Measurements from ENCODE around the gene NMUR1. TPM values are rescaled to one million over a fixed set of nuclear protein-coding genes. Genes with fewer than 3 reads are reported as not detected.

NMUR1 gene
- total RNA-seq, 4 donors from 2014 or later, result 0.51 to 10.2 (median 2.5) TPM

DNA sequence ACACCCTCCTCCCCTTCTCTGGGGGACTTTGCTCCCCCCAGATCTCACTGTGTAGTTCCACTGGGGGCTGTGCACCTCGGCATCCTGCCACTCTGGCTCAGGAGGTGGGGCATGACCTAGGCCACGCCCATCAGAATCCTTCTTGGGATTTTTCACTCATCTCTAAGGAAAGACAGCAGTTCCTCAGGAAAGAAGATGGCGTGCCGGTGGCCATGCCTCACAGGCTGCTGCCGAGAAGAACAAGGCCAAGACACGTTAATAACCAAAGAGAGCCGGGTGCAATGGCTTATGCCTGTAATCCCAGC lies 3.2 kb downstream of the NMUR1 start:
- TF ChIP-seq, protein P1, sequence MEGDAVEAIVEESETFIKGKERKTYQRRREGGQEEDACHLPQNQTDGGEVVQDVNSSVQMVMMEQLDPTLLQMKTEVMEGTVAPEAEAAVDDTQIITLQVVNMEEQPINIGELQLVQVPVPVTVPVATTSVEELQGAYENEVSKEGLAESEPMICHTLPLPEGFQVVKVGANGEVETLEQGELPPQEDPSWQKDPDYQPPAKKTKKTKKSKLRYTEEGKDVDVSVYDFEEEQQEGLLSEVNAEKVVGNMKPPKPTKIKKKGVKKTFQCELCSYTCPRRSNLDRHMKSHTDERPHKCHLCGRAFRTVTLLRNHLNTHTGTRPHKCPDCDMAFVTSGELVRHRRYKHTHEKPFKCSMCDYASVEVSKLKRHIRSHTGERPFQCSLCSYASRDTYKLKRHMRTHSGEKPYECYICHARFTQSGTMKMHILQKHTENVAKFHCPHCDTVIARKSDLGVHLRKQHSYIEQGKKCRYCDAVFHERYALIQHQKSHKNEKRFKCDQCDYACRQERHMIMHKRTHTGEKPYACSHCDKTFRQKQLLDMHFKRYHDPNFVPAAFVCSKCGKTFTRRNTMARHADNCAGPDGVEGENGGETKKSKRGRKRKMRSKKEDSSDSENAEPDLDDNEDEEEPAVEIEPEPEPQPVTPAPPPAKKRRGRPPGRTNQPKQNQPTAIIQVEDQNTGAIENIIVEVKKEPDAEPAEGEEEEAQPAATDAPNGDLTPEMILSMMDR (IDR thresholded peaks at IDR 0.05; ENCODE audit: low read depth), result no peak

DNA sequence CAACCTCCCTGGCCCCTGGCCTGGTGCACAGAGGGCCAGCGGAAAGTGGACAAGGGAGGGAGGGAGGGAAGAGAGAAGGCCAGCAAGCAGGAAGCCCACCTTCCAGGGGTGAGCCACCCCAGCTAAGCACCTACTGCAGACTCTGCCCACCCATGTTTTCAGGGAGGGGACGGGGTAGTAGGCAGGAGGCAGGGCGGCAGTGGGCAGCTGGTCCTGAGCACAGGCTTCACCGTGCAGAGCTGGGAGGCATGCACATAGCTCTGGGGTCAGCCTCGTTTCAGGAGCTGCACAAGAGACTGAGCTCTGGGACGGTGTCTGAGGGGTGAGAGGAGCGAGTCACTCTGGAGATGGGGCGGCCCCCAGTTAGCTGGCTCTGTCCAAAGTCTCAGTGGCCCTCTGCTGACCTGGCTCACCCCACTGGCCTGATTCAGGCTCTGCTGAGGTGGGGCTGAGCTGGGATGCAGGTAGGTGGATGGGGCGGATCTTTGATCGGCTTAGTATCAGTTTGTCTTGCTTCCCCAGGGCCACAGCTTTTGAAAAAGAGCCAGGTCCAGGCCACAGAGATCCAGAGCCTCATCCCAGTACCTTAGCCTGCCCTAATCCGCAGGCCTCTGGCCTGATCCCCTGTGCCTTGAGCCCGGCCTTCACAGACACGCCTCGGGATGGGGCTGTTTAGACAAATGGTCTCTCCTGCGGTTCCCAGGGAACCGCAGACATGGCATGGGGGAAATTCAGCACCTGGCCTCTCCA lies 3.7 kb downstream of the NMUR1 start:
- TF ChIP-seq, protein P1 (IDR thresholded peaks at IDR 0.05; ENCODE audit: low read depth), result no peak

DNA sequence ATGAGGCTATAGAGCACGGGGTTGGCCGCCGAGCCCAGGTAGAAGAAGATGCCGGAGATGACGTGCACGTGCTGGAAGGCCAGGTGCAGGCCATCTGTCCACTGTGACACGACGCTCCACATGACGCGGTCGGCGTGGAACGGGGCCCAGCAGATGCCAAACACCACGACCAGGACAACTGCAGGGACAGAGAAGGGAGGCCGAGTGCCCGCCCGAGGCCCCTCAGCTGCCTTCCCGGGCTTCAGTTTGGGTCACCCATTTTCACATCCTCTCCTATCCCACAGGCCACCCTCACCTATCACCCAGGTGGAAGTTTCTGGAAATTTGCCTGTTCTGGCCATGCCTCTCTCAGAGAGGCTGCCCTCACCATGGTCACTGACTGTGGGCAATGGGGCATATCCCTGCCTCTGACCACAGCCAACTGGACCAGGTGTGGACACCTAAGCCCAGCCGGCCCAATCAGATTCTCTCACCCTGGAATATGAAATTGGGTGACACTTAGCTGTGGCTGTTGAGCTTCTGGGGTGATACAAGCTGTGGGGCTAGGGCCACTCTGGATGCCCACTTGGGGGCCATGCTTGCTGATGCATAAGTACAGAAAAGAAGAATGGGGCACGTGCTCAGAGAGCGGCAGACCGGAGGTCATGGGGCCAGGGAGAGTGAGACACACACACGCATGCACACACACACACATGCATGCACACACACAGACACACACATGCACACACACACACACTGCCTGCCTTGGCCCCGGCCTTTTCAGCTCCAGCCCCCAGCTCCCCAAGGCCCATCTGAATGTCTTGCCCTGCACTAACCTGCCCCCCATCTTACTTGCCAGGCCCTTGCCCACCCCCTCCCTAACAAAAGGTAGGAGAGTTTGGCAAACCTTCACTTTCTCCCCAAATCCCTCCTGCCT lies 4.7 kb downstream of the NMUR1 start:
- TF ChIP-seq, protein P1 (IDR thresholded peaks at IDR 0.05; ENCODE audit: low read depth), result no peak

GRCh38 chr2:231524477-231525247 lies 5.6 kb downstream of the NMUR1 start:
- TF ChIP-seq, protein P1 (IDR thresholded peaks at IDR 0.05; ENCODE audit: low read depth), result no peak

- TF ChIP-seq, protein P1 (IDR thresholded peaks at IDR 0.05; ENCODE audit: low read depth), result no peak
Observed at GRCh38 chr2:231523451-231524285, 6.6 kb downstream of the NMUR1 start.

DNA sequence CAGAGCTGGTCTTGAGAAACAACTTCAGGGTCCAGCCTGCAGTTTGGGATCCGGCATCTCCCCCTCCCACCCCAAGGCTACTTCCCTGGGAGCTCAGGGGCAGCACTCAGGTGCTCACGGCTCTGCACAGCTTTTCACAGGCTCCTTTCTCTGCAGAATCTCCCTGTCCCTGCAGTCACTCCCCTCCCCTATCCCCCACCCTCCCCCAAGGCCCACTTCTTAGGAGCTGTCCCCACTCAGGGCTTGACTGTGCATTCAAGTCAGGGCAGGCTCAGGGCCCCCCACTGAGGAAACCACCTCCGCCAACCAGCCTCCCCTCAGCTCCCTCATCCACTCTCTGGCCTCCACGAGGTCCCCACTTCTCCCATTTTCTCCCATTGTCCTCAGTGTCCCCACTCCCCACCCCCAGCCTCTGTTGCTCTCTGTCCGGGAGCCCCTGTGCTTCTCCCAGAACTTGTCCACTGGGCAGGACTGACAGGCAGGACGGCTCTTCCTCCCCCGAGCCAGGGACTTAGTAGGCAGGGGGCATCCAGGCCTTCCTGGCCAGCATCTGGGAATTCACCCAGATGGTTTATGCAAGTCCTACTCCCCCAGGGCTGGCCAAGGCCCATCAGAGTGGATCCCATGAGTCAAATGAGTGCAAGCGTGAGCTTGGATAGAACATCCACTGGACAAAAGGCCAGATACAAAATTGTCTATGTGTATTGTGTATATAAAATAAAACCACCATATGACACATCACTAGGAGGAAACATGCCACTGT lies 7.6 kb downstream of the NMUR1 start:
- TF ChIP-seq, protein P1 (IDR thresholded peaks at IDR 0.05; ENCODE audit: low read depth), result no peak

Measured in subcutaneous adipose tissue (tissue), 4 donors.